ENCODE results near the gene TNIK.

- TF ChIP-seq EZH2 (IDR thresholded peaks at IDR 0.05; ENCODE audit: borderline replicate concordance, low read depth, low read length, poor library complexity, severe bottlenecking): no peak
- TF ChIP-seq CTCF (conservative IDR thresholded peaks at IDR 0.05; ENCODE audit: low read depth, low read length): no peak
Observed at GRCh38 chr3:171385086-171385485, 75.1 kb downstream of the TNIK start.

Data from A673 (cell line).